Upper lobe of right lung (tissue), 1 donor: ENCODE data around the gene NLGN1. TPM values are rescaled to one million over a fixed set of nuclear protein-coding genes. Genes with fewer than 3 reads are reported as not detected.

Experiments
- ATAC-seq: fragments of 200-7000 bp; cut with Tn5 transposase; one replicate; pipeline ENCODE4 v1.9.1; 2020; ENCODE audit warnings: mild to moderate bottlenecking, moderate library complexity
- DNase-seq: peaks from one replicate; pipeline ENCODE4 v3.0.0-alpha.2; 2020
- H3K27ac ChIP-seq: fragments of 200-600 bp; one replicate; pipeline ENCODE4 v1.8.0; 2022
- H3K27me3 ChIP-seq: fragments of 200-600 bp; one replicate; pipeline ENCODE4 v1.8.0; 2022; ENCODE audit warnings: mild to moderate bottlenecking
- H3K36me3 ChIP-seq: fragments of 200-600 bp; one replicate; pipeline ENCODE4 v1.8.0; 2022
- H3K4me1 ChIP-seq: fragments of 200-600 bp; one replicate; pipeline ENCODE4 v1.8.0; 2022
- H3K4me3 ChIP-seq: fragments of 200-600 bp; one replicate; pipeline ENCODE4 v1.8.0; 2022; ENCODE audit warnings: mild to moderate bottlenecking
- H3K9me3 ChIP-seq: fragments of 200-600 bp; one replicate; pipeline ENCODE4 v1.8.0; 2022
- CTCF ChIP-seq: fragments of 200-600 bp; IDR thresholded peaks from one replicate; pipeline ENCODE4 v1.8.0; 2022; ENCODE audit warnings: antibody characterized with exemption
- intact Hi-C: fragments of 100-400 bp; cut with DNase I; formaldehyde crosslinking; loops from one replicate; pipeline ENCODE4 v1.11.0; 2022
- total RNA-seq: library from RNA; stranded (reverse); fragmentation: NEBNext Ultra II Directional; extraction: Animal tissue kit (Norgen Biotek cat#: 25700); gene quantifications from one replicate; pipeline ENCODE4 v1.2.1, GENCODE V29; 2021
- donor health status: DM: no; HTN: yes; CAD: no; lungs with severe emphysema.

The NLGN1 gene
- total RNA-seq, 1 donor from 2014 or later, result 3.3 TPM

GRCh38 chr3:173650596-173650995 lies 253.1 kb downstream of the NLGN1 start:
- intact Hi-C loops, result no loop called here
- Histone ChIP-seq H3K4me3 (no peak overlapping the region), H3K9me3 (no peaks in the 10 kb centered on the region), H3K27ac (no peak overlapping the region), H3K36me3 (no peaks in the 10 kb centered on the region), H3K4me1 (no peaks in the 10 kb centered on the region), H3K27me3 (no peaks in the 10 kb centered on the region)
- ATAC-seq, result no peak
- DNase-seq, result no peak
- no peak for TF ChIP-seq CTCF

- ATAC-seq, result no peak
Observed at GRCh38 chr3:173652093-173652492, 254.5 kb downstream of the NLGN1 start.

GRCh38 chr3:173653781-173654180 lies 256.2 kb downstream of the NLGN1 start:
- intact Hi-C loops, result no loop called here
- no peak overlapping the region for H3K4me3 ChIP-seq
- TF ChIP-seq CTCF, result no peak
- no peaks in the 10 kb centered on the region for H3K36me3 ChIP-seq
- H3K27me3 ChIP-seq, result no peaks in the 10 kb centered on the region
- H3K27ac ChIP-seq, result no peak overlapping the region
- H3K4me1 ChIP-seq, result no peaks in the 10 kb centered on the region
- H3K9me3 ChIP-seq, result no peaks in the 10 kb centered on the region
- DNase-seq, result no peak
- no peak for ATAC-seq

More at GRCh38 chr3:173652093-173652492, 254.5 kb downstream of the NLGN1 start:
- H3K4me3 ChIP-seq, result no peak overlapping the region
- H3K4me1 ChIP-seq, result no peaks in the 10 kb centered on the region
- no peak for TF ChIP-seq CTCF
- H3K36me3 ChIP-seq, result no peaks in the 10 kb centered on the region
- intact Hi-C loops, result no loop called here
- H3K27ac ChIP-seq, result no peak overlapping the region
- H3K27me3 ChIP-seq, result no peaks in the 10 kb centered on the region
- DNase-seq, result no peak
- no peaks in the 10 kb centered on the region for H3K9me3 ChIP-seq

- Histone ChIP-seq H3K9me3 (no peaks in the 10 kb centered on the region), H3K36me3 (no peaks in the 10 kb centered on the region), H3K4me3 (no peak overlapping the region), H3K27ac (no peak overlapping the region), H3K4me1 (no peaks in the 10 kb centered on the region), H3K27me3 (no peaks in the 10 kb centered on the region)
- TF ChIP-seq CTCF, result no peak
- DNase-seq (no peak), ATAC-seq (peak; percentile 70)
- intact Hi-C loops, result no loop called here
Observed at GRCh38 chr3:173659972-173660371, 262.4 kb downstream of the NLGN1 start.

GRCh38 chr3:173660645-173661299 lies 263.2 kb downstream of the NLGN1 start:
- intact Hi-C loops, result no loop called here
- no peak for TF ChIP-seq CTCF
- Histone ChIP-seq H3K4me3 (no peak overlapping the region), H3K4me1 (no peaks in the 10 kb centered on the region), H3K27me3 (no peaks in the 10 kb centered on the region), H3K27ac (no peak overlapping the region), H3K36me3 (no peaks in the 10 kb centered on the region), H3K9me3 (no peaks in the 10 kb centered on the region)
- DNase-seq (no peak), ATAC-seq (peak; percentile 81)

- Histone ChIP-seq H3K4me3 (no peak overlapping the region), H3K36me3 (no peaks in the 10 kb centered on the region), H3K27ac (no peak overlapping the region), H3K4me1 (no peaks in the 10 kb centered on the region), H3K9me3 (no peaks in the 10 kb centered on the region), H3K27me3 (no peaks in the 10 kb centered on the region)
- DNase-seq, result no peak
- no peak for ATAC-seq
- intact Hi-C loops, result no loop called here
- no peak for TF ChIP-seq CTCF
Observed at GRCh38 chr3:173663696-173664111, 266.2 kb downstream of the NLGN1 start.
